ENCODE measurements around the gene HPN.

- TF ChIP-seq POLR2A (IDR thresholded peaks at IDR 0.05; ENCODE audit: low read depth, low read length), result no peak
- TF ChIP-seq TAF1 (IDR thresholded peaks at IDR 0.05; ENCODE audit: low read depth, low read length), result no peak
Observed at GRCh38 chr19:34994286-34994642, 47.3 kb upstream of the HPN start.

Measured in GM12891 (cell line).